Right lobe of liver (tissue), 4 donors: ENCODE measurements around the gene TMEM266.

Source experiments
- POLR2A ChIP-seq: fragments of 450-650 bp; IDR thresholded peaks from one replicate; pipeline ENCODE4 v1.6.1; 2017; ENCODE audit warnings: antibody characterized with exemption, mild to moderate bottlenecking
- TF ChIP-seq, protein P1 (sequence below), 4 donors: fragments of 200-600 bp in 3 of 4; fragments of 450-650 bp in 1 of 4; IDR thresholded peaks; one replicate each; pipeline versions ENCODE4 v1.5.1 to v1.8.0; 2016 to 2022; ENCODE audit warnings: antibody characterized with exemption in 4 of 4, mild to moderate bottlenecking in 2 of 4
- donor health status: DM: no; HTN: no; CAD: no.
- donor health status: DM: no; HTN: no; CAD: no.
- donor health status: DM: no; HTN: yes; CAD: no.

DNA sequence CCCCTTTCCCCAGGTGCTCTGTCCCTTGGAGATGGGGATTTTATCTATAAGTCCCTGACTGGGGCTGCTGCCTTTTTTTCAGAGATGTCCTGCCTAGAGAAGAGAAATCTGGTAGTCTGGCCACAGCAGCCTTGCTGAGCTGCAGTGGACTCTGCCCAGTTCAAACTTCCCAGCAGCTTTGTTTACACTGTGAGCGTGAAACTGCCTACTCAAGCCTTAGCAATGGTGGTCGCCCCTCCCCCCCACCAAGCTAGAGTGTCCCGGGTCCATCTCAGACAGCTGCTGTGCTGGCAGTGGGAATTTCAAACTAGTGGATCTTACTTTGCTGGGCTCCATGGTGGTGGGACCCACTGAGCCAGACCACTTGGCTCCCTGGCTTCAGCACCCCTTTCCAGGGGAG lies 38.9 kb downstream of the TMEM266 start:
- TF ChIP-seq, protein P1, sequence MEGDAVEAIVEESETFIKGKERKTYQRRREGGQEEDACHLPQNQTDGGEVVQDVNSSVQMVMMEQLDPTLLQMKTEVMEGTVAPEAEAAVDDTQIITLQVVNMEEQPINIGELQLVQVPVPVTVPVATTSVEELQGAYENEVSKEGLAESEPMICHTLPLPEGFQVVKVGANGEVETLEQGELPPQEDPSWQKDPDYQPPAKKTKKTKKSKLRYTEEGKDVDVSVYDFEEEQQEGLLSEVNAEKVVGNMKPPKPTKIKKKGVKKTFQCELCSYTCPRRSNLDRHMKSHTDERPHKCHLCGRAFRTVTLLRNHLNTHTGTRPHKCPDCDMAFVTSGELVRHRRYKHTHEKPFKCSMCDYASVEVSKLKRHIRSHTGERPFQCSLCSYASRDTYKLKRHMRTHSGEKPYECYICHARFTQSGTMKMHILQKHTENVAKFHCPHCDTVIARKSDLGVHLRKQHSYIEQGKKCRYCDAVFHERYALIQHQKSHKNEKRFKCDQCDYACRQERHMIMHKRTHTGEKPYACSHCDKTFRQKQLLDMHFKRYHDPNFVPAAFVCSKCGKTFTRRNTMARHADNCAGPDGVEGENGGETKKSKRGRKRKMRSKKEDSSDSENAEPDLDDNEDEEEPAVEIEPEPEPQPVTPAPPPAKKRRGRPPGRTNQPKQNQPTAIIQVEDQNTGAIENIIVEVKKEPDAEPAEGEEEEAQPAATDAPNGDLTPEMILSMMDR (IDR thresholded peaks at IDR 0.05): no peak
- TF ChIP-seq POLR2A: no peak
